Right renal cortex interstitium (tissue), 3 donors: ENCODE results near the gene NDRG2. TPM values are rescaled to one million over a fixed set of nuclear protein-coding genes. Genes with fewer than 3 reads are reported as not detected.

ENCODE experiments used
- DNase-seq, 3 donors: peaks; one replicate each; pipeline ENCODE4 v3.0.0-alpha.2; 2013; ENCODE audit warnings: low read depth in 3 of 3, low spot score in 2 of 3
- polyA plus RNA-seq, 3 donors: library from polyadenylated mRNA; unstranded; fragments of 120-200 nt; gene quantifications; one replicate each; pipeline ENCODE4 v1.2.1, GENCODE V29; 2013; ENCODE audit not compliant: insufficient read length in 3 of 3

Gene NDRG2
- polyA plus RNA-seq, 3 donors = 157 to 174 (median 164) TPM

- DNase-seq = no peak
These were observed 44.0 kb downstream of the NDRG2 start for GRCh38 chr14:20980906-20981305.

DNA sequence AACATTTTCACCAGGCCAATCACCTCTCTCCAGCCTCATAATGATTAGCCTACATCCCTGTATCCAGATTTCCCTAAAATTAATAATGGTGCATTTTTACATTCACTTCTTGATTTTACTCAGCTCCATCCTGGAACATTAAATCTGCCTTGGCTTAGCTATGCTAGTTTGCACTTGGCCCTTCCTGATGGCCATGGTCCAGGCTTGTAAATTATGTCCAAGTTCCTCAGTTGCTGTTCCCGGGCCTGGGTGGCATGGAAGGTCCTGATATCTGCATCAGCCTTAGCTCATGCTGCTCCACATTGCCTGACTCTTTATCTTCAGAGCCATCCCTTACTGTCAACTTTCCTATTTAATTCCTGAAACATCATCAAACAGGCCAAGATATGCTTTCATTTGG, 46.2 kb downstream of the NDRG2 start:
- DNase-seq = no peak

- no peak for DNase-seq
These were observed 48.6 kb downstream of the NDRG2 start for GRCh38 chr14:20976291-20976690.

DNA sequence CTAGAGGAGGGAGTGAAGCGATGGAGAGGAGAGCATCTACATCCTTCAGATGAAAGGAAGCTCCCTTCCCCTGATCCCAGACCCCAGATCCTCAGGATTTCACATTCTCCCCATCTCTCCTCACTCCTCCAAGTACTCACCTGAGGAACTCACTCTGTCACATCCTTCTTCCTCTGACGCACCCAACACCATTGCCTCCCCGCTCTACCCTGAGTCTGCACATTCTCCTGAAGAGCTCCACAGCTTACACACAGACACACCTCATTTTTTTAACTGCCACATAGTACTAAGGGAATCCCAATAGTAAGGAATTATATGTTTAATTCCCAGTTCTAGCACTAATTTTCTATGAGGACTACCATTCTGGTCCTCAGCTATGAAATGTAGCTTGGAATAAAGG, 51.4 kb downstream of the NDRG2 start:
- DNase-seq = no peak

DNA sequence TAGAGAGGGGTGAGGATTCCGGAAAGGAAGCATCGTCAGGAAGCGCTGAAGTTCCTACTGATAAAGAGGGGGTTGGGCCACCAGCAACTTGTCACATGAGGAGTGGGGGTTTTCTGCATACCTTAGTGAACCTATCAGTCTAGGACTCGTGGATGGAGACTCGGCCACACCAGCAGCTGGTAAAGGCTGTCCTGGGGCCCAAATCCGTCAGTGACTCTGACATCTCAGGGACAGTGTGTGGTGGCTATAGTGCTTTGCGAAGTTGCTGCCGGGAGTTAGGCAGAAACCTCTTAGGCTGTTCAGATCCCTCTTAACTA, 53.2 kb downstream of the NDRG2 start:
- no peak for DNase-seq

DNA sequence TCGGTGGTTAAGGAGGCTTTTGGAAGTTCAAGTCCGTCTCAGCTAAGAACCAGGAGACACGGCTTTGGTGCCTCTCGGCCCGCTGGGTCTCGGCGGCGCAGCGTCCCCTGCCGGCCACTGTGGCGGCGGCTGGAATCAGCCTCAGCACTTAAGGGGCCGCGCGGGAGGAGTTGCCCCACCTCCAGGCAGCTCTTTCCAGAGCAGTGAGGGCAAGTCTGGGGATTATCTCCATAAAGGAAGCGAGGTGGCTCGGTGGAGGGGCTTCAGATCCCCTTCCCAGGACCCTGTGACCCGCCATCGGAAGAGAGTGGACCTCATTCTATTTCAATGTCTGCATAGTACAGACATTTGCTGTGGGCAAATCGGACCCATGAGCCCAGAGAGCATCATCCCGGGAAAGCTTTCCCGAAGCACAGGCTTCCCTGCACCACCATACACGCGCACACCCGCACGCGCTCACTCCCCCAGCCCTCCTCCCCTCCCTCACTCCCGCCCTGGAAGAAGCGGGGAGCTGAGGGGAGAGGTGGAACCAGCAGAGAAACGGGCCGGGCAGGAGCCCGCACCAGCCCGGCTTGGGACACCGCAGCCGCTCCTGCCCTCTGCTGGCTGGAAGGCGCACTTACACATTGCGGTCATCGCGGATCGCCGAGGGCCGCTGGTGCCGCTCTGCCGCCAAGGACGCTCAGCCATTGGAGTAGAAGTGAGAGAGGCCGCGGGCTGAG, 53.7 kb downstream of the NDRG2 start:
- DNase-seq = peak; percentile 65 to 82 (median 68)

DNA sequence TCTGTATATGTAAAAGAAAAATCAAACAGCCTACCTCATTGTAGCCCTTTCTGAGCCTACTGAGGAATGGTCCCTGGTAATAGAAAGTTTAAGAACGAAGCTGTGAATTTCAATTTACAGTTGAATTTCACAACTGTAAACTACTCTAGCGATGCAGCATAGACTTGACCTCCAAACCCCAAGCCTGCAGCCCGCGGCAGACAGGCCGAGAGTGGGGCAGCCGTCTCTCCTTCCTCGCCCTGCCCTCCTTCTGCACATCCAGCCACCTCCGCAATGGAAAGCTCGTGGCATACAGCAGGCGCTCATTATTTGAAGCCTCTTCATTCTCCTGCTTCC, 54.2 kb downstream of the NDRG2 start:
- DNase-seq = no peak

GRCh38 chr14:20969336-20969735, 55.5 kb downstream of the NDRG2 start:
- DNase-seq = no peak

Other genes starting within 250 kb of the NDRG2 start
- gene RNASE6, start 243.8 kb downstream of the NDRG2 start, polyA plus RNA-seq = 1 to 10 TPM; 6.5 to 7.7 (median 7.4) TPM
- 100 to 1,000 TPM; 148 to 180 (median 175) TPM for gene RNASE1, start 222.2 kb downstream of the NDRG2 start, polyA plus RNA-seq
- gene RNASE3, start 133.7 kb downstream of the NDRG2 start, polyA plus RNA-seq = 1 to 10 TPM in 1 of 3 donors, under 1 TPM in 1, not detected in 1; 0.44 to 1.1 TPM
- 1 to 10 TPM in 1 of 3 donors, under 1 TPM in 2; 0.86 to 1.9 (median 0.89) TPM for gene RNASE2, start 69.6 kb downstream of the NDRG2 start, polyA plus RNA-seq
- gene METTL17, start 35.1 kb downstream of the NDRG2 start, polyA plus RNA-seq = 10 to 100 TPM; 79.7 to 89.7 (median 89.3) TPM
- gene SLC39A2, start 25.8 kb downstream of the NDRG2 start, polyA plus RNA-seq = 1 to 10 TPM; 1.3 to 3.0 (median 2.5) TPM
- gene TPPP2, start 5.2 kb upstream of the NDRG2 start, polyA plus RNA-seq = 1 to 10 TPM; 3.0 to 4.3 (median 3.7) TPM
- gene RNASE13, start 9.7 kb upstream of the NDRG2 start, polyA plus RNA-seq = under 1 TPM; 0.36 to 0.51 (median 0.38) TPM
- gene RNASE7, start 17.3 kb upstream of the NDRG2 start, polyA plus RNA-seq = under 1 TPM; 0.67 to 0.96 (median 0.74) TPM
- not detected for gene RNASE8, start 32.8 kb upstream of the NDRG2 start, polyA plus RNA-seq
- 10 to 100 TPM; 69.3 to 71.9 (median 70.0) TPM for gene ARHGEF40, start 45.2 kb upstream of the NDRG2 start, polyA plus RNA-seq
- gene ZNF219, start 73.6 kb upstream of the NDRG2 start, polyA plus RNA-seq = 10 to 100 TPM; 21.5 to 23.4 (median 22.3) TPM
- 1 to 10 TPM in 2 of 3 donors, under 1 TPM in 1; 0.83 to 1.7 (median 1.0) TPM for gene TMEM253, start 76.0 kb upstream of the NDRG2 start, polyA plus RNA-seq
- not detected for gene OR5AU1, start 131.0 kb upstream of the NDRG2 start, polyA plus RNA-seq
- 1,000 to 10,000 TPM; 1,019 to 1,090 (median 1,089) TPM for gene HNRNPC, start 244.4 kb upstream of the NDRG2 start, polyA plus RNA-seq